Activated CD8-positive, alpha-beta T cell treated with anti-CD3 and anti-CD28 coated beads, Interleukin-2, amount 10 ng/mL, durations not matched to agents 7 days and 5 days (primary cell): ENCODE data around the gene MFSD2A. TPM values are rescaled to one million over a fixed set of nuclear protein-coding genes. Genes with fewer than 3 reads are reported as not detected.
"Not testable (repeated sequence)": the region's sequence is repeated elsewhere in the genome, so short reads cannot be mapped to it uniquely, and the experiment has no call there.

Experiments
- ATAC-seq: fragments of 150-1000 bp; cut with Tn5 transposase; one replicate; pipeline ENCODE4 v1.10.0; 2021; ENCODE audit warnings: moderate library complexity
- CTCF ChIA-PET: fragments of 350-600 bp; sonication (Branson Sonifier 250); formaldehyde crosslinking; loops from one replicate; lab custom pipeline; 2021; ENCODE audit warnings: antibody characterized with exemption; lab: Charles Lee
- POLR2A ChIA-PET: fragments of 350-600 bp; sonication (Branson Sonifier 250); formaldehyde crosslinking; loops from one replicate; lab custom pipeline; 2021; ENCODE audit warnings: antibody characterized with exemption; lab: Charles Lee
- DNase-seq: peaks from one replicate; pipeline ENCODE4 v3.0.0-alpha.2; 2020
- H3K27ac Mint-ChIP-seq: one replicate; pipeline ENCODE4 v1.8.0; 2021; ENCODE audit warnings: mild to moderate bottlenecking, mixed read lengths
- H3K27me3 Mint-ChIP-seq: one replicate; pipeline ENCODE4 v1.8.0; 2021; ENCODE audit warnings: low read depth, mixed read lengths
- H3K36me3 Mint-ChIP-seq: one replicate; pipeline ENCODE4 v1.8.0; 2021; ENCODE audit warnings: low read depth, mixed read lengths
- H3K4me1 Mint-ChIP-seq: one replicate; pipeline ENCODE4 v1.8.0; 2021; ENCODE audit warnings: low read depth, mixed read lengths
- H3K4me3 Mint-ChIP-seq: one replicate; pipeline ENCODE4 v1.8.0; 2021; ENCODE audit warnings: mild to moderate bottlenecking, mixed read lengths
- H3K9me3 Mint-ChIP-seq: one replicate; pipeline ENCODE4 v1.8.0; 2022; ENCODE audit warnings: mixed read lengths; ENCODE audit not compliant: insufficient read depth
- total RNA-seq, 2 experiments: library from RNA; stranded (reverse); gene quantifications; one replicate each; pipeline ENCODE4 v1.2.3, GENCODE V29; 2021

MFSD2A gene
- 1 to 10 TPM; 4.1 TPM for total RNA-seq

DNA sequence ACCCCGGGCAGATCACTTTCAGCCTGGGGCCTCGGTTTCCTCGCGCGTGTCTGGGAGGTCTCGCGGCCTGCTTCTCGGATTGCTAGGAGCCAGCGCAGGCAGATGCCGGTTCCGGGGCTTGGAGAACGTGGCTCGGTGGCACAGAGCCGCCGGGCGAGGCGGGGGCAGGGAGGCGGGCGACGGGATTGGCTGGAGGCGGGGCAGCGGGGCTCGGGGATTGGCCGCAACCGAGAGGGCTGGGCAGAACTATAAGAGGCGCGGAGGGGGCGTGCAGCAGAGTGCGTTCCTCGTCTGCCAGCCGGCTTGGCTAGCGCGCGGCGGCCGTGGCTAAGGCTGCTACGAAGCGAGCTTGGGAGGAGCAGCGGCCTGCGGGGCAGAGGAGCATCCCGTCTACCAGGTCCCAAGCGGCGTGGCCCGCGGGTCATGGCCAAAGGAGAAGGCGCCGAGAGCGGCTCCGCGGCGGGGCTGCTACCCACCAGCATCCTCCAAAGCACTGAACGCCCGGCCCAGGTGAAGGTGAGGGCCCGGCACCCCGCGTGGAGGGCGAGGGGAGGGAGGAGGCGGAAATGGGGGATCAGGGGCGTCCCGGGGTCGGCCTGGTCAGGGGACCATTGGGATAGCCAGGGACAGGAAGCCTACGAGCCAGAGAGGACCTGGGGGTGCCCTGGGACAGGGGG lies at the start of gene MFSD2A:
Gene MFSD2A, plus strand, starts transcription at position 276 of the 677 bp plus-strand sequence. Its CDS starts 148 bp downstream, at position 424.
- CTCF ChIA-PET: interaction anchor here (0.8 to 2.9 kb wide), 6 partner anchors 17 to 155 kb away, joined by 3 to 18 read pairs (median 4); no protein-coding TSS in a partner anchor
- ATAC-seq (peak; percentile 96), DNase-seq (peak; percentile 90)
- POLR2A ChIA-PET: interaction anchor here (0.9 to 1.9 kb wide), 2 partner anchors 18 to 85 kb away, joined by 3 to 8 read pairs; partner anchors contain the start of gene CAP1
- no peaks in the 10 kb centered on the region for H3K9me3 Mint-ChIP-seq
- peaks cover 23% of the 10 kb centered on the region for H3K4me1 Mint-ChIP-seq
- peaks cover 3% of the 10 kb centered on the region for H3K36me3 Mint-ChIP-seq
- peak within 1 kb of the TSS; percentile 81 for H3K27ac Mint-ChIP-seq
- H3K4me3 Mint-ChIP-seq: peak within 1 kb of the TSS; percentile 91
- peaks cover 2% of the 10 kb centered on the region for H3K27me3 Mint-ChIP-seq

- H3K27ac Mint-ChIP-seq: no peak overlapping the region
- no peaks in the 10 kb centered on the region for H3K36me3 Mint-ChIP-seq
- no peak overlapping the region for H3K4me3 Mint-ChIP-seq
- ATAC-seq (no peak), DNase-seq (no peak)
- H3K9me3 Mint-ChIP-seq: peaks cover 13% of the 10 kb centered on the region
- CTCF ChIA-PET: interaction anchor here (1.4 kb wide), 1 partner anchor 14 kb away, joined by 4 read pairs; no protein-coding TSS in a partner anchor
- POLR2A ChIA-PET: interaction anchor here (0.5 kb wide), 1 partner anchor 210 kb away, joined by 3 read pairs; no protein-coding TSS in a partner anchor
- H3K27me3 Mint-ChIP-seq: peaks cover 37% of the 10 kb centered on the region
- H3K4me1 Mint-ChIP-seq: peaks cover 6% of the 10 kb centered on the region
These were observed 49.8 kb upstream of the MFSD2A start for GRCh38 chr1:39905172-39905571.

DNA sequence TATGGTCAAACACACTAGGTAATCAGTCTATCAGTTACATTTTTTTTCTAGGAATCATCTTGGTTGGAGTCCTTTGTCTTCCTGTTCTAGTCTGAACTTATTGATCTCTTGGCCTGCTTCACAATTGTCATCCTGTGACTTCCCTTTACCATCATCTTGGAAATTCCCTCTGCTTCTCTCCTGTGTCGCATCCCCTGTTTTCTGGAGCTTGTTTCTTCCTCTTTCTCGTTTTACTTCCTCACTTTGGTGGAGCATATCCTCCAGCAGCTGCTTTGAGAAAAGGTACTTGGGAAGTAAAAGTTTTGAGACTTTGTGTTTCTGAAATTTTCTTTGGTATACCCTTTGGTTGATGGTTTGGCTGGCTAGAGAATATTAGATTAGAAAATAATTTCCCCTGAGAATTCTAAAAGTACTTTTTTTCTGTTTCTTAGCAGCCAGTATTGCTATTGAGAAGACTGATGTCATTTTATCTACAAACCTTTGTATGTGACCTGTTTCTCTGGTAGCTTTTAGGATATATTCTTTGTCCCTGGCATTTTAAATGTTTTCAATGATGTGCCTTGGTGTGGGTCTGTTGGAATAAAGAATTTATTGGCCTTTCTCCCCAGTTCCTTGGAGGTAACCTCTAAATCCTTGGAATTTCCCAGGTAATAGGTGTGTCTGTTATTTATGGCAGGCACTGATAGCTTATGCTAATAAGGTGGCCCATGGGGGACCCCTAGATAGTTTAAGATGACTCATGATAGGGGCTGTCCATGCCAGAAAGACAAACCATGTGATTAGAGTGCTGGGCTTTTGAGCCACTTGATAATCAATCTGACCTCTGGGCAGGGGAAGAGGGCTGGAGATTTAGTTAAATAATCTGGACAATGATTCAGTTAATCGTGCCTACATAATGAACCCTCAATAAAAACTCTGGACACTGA lies 47.2 kb upstream of the MFSD2A start:
- POLR2A ChIA-PET: no interaction called here
- H3K27me3 Mint-ChIP-seq: peaks cover 28% of the 10 kb centered on the region
- no peaks in the 10 kb centered on the region for H3K4me1 Mint-ChIP-seq
- ATAC-seq: no peak
- no peaks in the 10 kb centered on the region for H3K36me3 Mint-ChIP-seq
- no peak overlapping the region for H3K4me3 Mint-ChIP-seq
- no peak overlapping the region for H3K27ac Mint-ChIP-seq
- CTCF ChIA-PET: interaction anchor here (1.0 to 1.8 kb wide), 6 partner anchors 10 to 125 kb away, joined by 3 to 11 read pairs (median 3); no protein-coding TSS in a partner anchor
- H3K9me3 Mint-ChIP-seq: peaks cover 13% of the 10 kb centered on the region
- DNase-seq: no peak

DNA sequence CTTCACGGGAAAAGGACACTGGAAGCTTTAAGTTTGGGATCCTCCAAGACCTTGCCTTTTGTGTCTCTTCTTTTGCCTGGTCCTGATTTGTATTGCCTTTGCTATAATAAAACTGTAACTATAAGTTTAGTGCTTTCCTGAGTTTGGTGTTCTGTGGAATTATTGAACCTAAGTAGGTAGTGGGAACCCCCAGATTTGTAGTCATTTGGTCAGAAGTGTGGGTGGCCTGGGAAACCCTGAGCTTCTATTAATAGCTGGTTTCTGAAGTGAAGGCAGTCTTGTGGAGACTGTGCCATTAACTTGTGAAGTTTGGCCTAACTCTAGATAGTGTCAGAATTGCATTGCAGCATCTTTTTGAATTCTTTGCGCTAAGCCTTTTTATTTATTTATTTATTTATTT lies 46.4 kb upstream of the MFSD2A start:
- ChIA-PET POLR2A (no interaction called here), CTCF (interaction anchor here (1.0 to 1.8 kb wide), 5 partner anchors 9 to 124 kb away, joined by 3 to 11 read pairs (median 3); no protein-coding TSS in a partner anchor)
- Mint-ChIP-seq H3K27ac (no peak overlapping the region), H3K9me3 (peaks cover 13% of the 10 kb centered on the region), H3K27me3 (peaks cover 21% of the 10 kb centered on the region), H3K4me3 (no peak overlapping the region), H3K36me3 (no peaks in the 10 kb centered on the region), H3K4me1 (no peaks in the 10 kb centered on the region)
- DNase-seq (no peak), ATAC-seq (no peak)

- Mint-ChIP-seq H3K9me3 (peaks cover 13% of the 10 kb centered on the region), H3K4me1 (no peaks in the 10 kb centered on the region), H3K27me3 (peaks cover 18% of the 10 kb centered on the region), H3K27ac (no peak overlapping the region), H3K36me3 (no peaks in the 10 kb centered on the region), H3K4me3 (no peak overlapping the region)
- DNase-seq (no peak), ATAC-seq (no peak)
- ChIA-PET POLR2A (no interaction called here), CTCF (interaction anchor here (1.1 to 1.4 kb wide), 2 partner anchors 9 to 122 kb away, joined by 4 to 5 read pairs; no protein-coding TSS in a partner anchor)
These were observed 44.7 kb upstream of the MFSD2A start for GRCh38 chr1:39910263-39910662.

DNA sequence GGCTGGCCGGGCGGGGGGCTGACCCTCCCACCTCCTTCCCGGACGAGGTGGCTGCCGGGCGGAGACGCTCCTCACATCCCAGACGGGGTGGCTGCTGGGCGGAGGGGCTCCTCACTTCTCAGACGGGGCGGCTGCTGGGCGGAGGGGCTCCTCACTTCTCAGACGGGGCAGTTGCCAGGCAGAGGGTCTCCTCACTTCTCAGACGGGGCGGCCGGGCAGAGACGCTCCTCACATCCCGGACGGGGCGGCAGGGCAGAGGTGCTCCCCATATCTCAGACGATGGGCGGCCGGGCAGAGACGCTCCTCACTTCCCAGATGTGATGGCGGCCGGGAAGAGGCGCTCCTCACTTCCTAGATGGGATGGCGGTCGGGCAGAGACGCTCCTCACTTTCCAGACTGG lies 41.8 kb upstream of the MFSD2A start:
- H3K27me3 Mint-ChIP-seq, H3K36me3 Mint-ChIP-seq, CTCF ChIA-PET, POLR2A ChIA-PET, ATAC-seq, H3K4me3 Mint-ChIP-seq, H3K27ac Mint-ChIP-seq, DNase-seq, H3K4me1 Mint-ChIP-seq, H3K9me3 Mint-ChIP-seq: not testable (repeated sequence)

DNA sequence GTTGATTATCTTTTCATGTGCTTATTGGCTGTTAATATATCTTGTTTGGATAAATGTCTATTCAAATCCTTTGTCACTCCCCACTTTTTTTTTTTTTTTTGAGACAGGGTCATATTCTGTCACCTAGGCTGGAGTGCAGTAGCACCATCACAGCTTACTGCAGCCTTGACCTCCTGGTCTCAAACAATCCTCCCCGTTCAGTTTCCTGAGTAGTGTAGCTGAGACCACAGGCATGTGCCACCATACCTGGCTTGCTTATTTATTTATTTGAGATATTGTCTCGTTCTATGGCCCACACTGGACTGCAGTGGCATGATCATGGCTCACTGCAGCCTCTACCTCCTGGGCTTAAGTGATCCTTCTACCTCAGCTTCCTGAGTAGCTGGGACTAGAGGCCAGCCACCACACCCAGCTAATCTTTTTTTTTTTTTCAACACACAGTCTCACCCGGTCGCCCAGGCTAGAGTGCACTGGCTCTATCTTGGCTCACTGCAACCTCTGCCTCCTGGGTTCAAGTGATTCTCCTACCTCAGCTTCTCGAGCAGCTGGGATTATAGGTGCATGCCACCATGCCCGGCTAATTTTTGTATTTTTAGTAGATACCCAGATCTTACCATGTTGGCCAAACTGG lies 39.3 kb upstream of the MFSD2A start:
- Mint-ChIP-seq H3K9me3 (no peaks in the 10 kb centered on the region), H3K27me3 (no peaks in the 10 kb centered on the region), H3K4me1 (no peaks in the 10 kb centered on the region), H3K36me3 (no peaks in the 10 kb centered on the region), H3K27ac (no peak overlapping the region), H3K4me3 (no peak overlapping the region)
- DNase-seq: no peak
- CTCF ChIA-PET: interaction anchor here (0.7 to 1.6 kb wide), 5 partner anchors 13 to 117 kb away, joined by 3 to 7 read pairs (median 4); partner anchors contain the start of genes MFSD2A and MYCL
- POLR2A ChIA-PET: no interaction called here
- no peak for ATAC-seq

DNA sequence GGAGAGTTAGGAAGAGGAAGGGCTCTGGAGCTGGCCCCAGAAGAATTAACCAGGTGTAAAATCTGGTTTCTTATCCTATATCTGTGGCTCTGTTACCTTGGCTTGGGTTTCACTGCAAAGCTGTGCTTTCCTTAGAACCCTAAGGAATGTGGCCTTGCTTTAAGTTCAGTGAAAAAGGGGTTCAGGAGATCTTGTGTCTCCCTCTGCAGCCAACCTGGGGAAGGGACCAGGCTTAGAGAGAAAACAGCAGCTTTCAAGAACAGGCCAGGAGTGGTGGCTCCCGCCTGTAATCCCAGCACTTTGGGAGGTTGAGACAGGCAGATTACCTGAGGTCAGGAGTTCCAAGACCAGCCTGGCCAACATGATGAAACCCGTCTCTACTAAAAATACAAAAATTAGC lies 37.1 kb upstream of the MFSD2A start:
- no peaks in the 10 kb centered on the region for H3K9me3 Mint-ChIP-seq
- no peak overlapping the region for H3K27ac Mint-ChIP-seq
- ATAC-seq (no peak), DNase-seq (no peak)
- ChIA-PET POLR2A (no interaction called here), CTCF (interaction anchor here (0.8 to 10.1 kb wide), 5 partner anchors 10 to 114 kb away, joined by 3 to 150 read pairs (median 6); no protein-coding TSS in a partner anchor)
- no peaks in the 10 kb centered on the region for H3K36me3 Mint-ChIP-seq
- H3K4me1 Mint-ChIP-seq: no peaks in the 10 kb centered on the region
- no peaks in the 10 kb centered on the region for H3K27me3 Mint-ChIP-seq
- no peak overlapping the region for H3K4me3 Mint-ChIP-seq

DNA sequence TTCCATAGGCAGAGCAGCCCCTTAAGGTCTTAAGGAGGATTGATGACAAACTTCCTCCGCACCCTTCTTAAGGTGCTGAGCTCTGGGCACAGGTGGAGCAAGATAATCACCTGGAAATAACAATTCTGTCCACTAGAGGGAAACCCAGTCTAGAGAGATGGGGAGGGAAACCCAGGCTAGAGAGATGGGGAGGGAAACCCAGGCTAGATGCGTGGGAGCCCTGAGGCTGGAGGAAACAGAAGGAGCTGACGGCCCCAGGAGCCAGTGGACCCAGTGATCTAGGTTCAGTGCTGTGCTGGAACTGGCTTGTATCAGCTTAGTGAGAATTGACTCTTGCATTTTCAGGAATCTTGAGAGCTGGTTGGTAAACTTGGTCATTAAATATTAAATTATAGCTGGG lies 35.4 kb upstream of the MFSD2A start:
- DNase-seq (peak; percentile 50), ATAC-seq (peak; percentile 95)
- Mint-ChIP-seq H3K27ac (no peak overlapping the region), H3K27me3 (no peaks in the 10 kb centered on the region), H3K4me3 (no peak overlapping the region), H3K9me3 (no peaks in the 10 kb centered on the region), H3K36me3 (no peaks in the 10 kb centered on the region), H3K4me1 (no peaks in the 10 kb centered on the region)
- POLR2A ChIA-PET: interaction anchor here (1.0 kb wide), 1 partner anchor 17 kb away, joined by 3 read pairs; no protein-coding TSS in a partner anchor
- CTCF ChIA-PET: interaction anchor here (0.7 to 10.1 kb wide), 36 partner anchors 10 to 313 kb away, joined by 3 to 150 read pairs (median 6); partner anchors contain the start of genes CAP1, MFSD2A and MYCL

- DNase-seq (no peak), ATAC-seq (no peak)
These were observed 32.7 kb upstream of the MFSD2A start for GRCh38 chr1:39922251-39922688.

More at GRCh38 chr1:39922251-39922688, 32.7 kb upstream of the MFSD2A start:
- no peaks in the 10 kb centered on the region for H3K9me3 Mint-ChIP-seq
- H3K4me3 Mint-ChIP-seq: no peak overlapping the region
- peaks cover 5% of the 10 kb centered on the region for H3K4me1 Mint-ChIP-seq
- H3K27me3 Mint-ChIP-seq: no peaks in the 10 kb centered on the region
- H3K36me3 Mint-ChIP-seq: no peaks in the 10 kb centered on the region
- ChIA-PET CTCF (interaction anchor here (1.3 to 10.1 kb wide), 3 partner anchors 50 to 109 kb away, joined by 4 to 150 read pairs (median 99); no protein-coding TSS in a partner anchor), POLR2A (no interaction called here)
- no peak overlapping the region for H3K27ac Mint-ChIP-seq
